HG02571 (cell line): ENCODE results near the gene IL33.

Experiments
- ATAC-seq: cut with Tn5 transposase; IDR thresholded peaks from one replicate; pipeline ENCODE4 v1.9.1; 2021; ENCODE audit warnings: mild to moderate bottlenecking, moderate library complexity; ENCODE audit not compliant: unreplicated experiment

IL33 gene

DNA sequence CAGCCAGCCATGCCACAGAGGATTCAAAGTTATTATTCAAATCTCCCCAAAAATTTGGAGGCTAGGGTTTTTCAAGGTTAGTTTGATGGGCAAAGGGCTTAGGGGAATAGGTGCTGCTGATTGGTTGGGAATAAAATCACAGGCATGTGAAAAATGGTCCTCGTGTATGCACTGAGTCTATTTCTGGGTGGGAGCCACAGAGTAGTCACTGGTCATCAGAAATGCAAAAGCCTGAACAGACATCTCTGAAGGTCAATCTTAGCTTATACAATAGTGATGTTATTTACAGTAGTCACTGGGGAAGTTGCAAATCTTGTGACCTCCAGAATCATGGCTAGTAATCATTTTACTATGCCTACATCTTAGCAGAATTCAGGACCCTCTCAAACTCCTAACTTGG lies 1.3 kb downstream of the IL33 start:
- no peak for ATAC-seq

DNA sequence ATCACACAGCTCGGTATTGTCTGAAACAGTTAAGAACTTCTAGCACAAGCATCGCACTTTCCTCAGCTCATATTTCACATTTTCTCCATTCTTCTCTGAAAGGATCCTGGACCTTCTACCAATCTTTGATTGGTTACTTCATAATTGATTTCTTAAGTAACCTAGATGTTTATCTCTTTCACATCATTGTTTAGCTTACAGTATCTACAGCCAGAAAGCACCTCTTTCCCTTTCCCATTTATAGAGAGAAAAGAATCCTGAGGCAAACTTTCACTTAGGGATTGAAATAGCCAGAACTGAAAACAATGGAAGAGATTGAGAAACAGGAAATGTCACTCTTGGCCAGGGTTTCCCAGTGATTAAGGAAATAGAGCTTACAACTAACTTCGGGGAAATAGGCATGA lies 2.5 kb downstream of the IL33 start:
- no peak for ATAC-seq

DNA sequence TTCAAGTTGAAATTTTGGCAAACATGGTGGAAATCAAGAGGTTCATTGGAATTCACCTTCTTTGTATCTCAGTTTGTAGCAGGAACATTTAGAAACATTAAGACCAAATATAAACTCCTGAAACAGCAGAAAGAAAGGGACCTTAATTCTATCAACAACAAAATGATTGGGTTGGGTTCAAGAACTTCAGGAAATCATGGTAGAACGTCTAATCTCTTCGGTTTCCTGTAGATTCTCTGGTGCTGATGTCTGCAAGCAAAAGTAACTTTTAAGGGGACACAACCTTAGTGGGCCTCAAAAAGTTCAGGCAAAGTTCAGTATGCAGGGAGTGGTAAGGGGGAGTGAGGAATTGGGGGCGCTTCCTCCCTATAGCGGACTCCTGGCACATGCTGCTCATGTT lies 3.4 kb downstream of the IL33 start:
- no peak for ATAC-seq

DNA sequence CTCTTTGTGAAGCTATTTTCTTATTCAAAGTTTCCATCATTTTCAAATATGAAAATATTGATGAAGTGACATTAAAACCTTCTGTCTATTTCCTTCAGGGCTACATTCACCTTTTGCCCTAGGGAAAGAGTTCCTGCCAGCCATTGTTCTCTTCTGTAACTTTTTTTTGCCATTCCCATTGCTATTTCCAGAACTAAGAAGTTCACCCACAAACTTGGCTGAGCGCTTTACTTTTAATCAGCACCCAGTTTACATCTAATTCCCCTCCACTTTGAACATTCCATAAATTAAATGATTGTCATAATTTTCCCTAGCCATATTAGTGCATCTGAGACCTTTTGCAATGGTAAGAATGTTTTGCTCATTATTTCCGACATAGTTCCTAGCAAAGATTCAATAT lies 4.4 kb downstream of the IL33 start:
- ATAC-seq: no peak

DNA sequence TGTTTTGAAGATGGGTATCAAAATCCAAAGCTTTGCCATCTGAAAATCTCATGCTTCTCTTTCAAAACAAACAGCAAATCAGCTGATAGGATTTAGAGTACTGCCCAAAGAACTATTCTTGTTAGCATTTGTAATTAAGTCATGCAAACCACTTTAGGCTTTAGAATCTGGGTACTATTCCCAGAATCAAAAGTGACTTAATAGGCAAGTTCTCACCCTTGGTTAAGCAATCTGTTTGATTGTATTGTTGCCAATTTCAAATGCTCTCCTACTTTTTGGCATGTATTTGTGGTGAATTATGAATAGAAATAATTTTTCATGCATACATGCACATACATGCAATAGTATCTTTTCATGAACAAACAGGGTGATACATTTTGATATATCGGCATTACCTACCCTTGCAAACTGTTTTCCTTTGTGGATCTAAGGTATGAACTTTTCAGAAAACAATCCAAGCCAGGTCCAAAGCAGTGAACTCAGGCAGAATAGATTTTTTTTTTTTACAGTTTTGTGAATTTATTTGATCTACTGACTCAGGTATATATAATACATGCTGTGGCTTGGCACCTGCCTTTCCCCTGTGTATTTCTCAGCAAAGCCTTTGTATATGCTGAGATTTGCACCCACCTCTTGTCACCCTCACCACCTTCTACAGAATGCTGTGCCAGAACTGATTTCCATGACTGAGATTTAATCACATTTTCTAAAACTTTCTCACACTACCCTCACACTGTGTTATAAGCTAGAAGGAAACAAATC lies 9.0 kb downstream of the IL33 start:
- ATAC-seq: no peak

DNA sequence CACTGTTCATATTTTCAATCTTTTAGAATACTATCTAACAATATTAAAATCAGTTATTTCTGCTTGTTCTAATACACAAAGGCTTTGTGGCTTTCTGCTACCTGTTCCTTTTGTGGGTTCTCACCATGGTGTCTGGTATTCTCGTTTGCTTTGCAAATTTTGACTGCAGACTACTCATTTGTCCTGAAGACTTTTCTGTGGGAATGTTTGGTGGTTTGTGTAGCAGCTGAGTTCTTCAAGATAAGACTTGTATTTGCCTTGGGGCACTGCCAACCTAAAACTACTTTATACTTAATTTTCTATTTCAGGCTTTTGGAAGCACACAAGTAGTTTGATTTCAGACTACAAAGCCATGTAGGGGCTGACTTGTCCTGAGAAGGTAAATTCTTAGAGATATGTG lies 11.1 kb downstream of the IL33 start:
- no peak for ATAC-seq

DNA sequence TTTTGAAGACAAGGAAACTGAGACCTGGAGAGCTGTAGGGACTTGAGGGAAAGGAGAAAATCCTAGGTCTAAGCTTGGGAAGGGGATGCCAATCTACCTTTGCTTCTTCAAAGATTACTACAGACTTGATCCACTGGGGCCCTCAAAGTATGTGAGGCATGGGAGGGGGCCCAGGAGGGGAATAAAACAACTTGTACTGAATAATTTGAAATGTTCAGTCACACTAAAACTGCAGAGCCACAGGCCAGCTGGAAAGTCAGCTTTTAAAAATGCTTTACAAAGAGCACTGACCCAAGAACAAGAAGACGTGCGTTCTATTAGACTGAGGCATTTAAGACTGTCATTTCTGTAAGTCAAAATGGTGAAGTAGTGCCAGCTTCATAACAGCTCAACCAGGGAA lies 13.6 kb downstream of the IL33 start:
- ATAC-seq: no peak

DNA sequence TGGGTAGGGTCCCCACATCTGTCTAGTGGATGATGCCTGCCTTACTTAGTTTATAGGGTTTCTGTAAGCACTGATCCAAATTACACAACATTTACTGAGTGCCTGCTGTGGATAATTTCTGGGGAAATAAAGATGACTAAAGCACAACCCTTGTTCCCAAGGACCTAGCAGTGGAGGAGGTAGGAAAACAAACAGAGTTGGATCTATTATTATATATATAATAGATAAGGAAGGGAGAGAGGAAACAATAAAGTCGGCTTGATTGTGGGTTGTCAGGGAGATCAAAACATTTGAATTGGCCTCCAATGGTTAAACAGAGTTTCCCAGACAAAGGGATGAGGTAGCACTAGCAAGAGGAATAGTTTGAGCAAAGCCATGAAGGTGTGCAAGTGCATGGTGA lies 14.0 kb downstream of the IL33 start:
- no peak for ATAC-seq

DNA sequence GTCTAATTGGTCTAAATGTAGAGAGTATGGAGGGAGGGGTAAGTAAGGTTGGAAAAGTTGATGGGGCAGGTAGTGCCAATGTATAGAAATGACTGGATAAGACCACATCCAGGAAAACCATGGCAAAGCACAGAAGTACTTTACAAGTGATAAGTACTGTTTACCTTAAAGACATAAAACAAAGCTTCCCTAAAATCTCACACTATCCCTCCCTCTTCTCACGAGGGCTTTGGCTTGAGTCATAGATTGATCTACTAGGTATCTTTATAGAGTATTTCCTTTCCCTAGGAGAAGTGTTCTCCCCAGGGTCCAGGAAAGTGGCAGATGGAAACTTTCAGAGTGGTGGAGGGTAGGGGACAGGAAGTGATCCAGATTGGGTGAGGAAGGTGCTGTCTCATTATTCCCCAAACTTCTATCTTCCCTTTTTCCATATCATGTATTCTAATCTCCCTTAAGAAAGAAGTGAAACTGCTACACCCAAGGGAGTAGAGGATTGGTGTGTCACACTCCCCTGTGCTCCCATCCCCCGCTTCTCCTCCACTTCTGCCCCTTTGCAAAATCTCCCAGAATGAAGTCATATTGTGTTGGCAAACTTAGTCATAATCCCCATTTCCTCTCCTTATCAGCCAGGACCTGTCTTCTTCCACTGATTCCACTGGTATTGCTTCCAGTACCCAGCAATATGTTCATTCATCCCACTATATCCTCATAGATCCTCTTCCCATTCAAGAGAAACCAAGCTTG lies 14.6 kb downstream of the IL33 start:
- ATAC-seq: no peak

DNA sequence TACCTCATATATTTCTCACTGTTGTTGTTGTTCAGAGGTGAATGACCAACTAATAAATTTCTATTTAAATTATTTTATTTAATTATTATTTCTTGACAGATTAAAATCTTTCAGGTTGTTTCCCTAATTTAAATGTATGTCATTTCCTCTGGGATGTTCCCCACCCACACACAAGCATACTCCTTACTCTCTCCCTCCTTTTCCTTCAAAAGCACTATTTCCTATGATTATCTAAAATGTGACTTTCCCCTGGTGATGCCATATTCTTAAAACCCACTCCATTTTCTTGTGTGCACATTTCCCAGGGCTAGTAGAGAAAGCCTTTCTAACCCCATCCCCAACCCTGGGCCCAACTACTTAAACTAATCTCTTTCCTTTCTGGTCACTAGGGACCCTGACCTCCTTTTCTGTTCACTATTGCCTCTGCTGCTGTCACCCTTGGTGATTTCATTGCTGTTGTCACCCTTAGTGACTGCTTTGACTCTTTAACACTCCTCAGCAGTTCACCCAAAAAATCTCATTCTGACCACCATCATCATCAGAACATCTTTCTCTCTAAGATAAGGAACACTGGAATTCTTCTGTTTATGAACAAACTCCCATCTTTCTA lies 16.8 kb downstream of the IL33 start:
- ATAC-seq: no peak

DNA sequence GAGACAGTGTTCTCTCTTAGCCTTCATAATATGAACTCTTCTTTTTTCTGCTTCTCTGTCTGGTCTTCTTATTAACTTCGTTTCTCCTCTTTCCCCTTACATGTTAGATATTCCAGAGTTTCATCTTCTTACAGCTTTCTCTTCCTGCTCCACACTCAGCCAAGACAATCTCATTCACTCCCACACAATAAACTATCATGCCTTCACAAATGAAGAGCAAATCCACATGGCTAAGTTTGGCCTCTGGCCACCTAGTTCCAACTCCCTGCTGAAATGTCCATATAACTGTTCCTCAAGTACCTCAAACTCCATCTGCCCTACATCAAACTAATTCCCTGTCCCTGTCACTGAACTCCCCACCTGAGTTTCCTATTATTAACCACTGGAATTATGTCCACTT lies 18.4 kb downstream of the IL33 start:
- no peak for ATAC-seq

DNA sequence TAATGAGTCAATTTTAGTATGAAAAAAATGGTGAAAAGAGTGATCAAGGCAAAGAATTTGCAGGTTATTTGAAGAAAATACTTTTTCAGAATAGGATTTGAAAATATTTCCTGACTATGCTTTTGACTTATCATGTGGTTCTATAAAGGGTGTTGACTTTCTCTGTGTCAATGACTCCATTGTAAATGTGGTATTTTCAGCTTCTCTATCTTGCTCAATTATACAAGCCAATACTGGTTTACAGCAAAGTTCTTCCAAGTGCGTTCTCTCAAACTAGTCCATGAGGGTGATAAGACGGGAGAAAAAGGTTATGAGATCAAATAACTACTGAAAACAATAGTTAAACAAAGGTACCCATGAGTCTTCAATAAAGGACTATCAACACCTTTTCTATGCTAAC lies 21.7 kb downstream of the IL33 start:
- ATAC-seq: no peak

DNA sequence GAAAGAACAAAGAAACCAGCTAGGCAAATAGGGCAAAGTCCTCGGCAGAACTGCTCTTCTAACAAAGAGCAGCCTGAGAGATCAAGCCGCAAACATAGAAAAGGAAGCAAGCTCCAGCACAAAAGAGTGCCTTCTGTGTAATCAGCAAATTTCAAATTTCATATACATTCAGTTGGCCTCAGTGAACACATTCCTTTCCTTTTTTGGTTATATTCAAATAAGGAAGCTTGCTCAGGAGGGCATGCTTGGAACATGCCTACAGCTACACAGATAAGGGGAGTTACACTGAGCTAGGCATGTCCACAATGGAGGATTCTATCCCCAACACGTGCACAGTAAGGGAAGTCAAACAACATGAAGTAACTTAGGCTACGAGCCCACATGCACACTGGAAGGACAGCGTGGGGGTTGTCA lies 23.4 kb downstream of the IL33 start:
- no peak for ATAC-seq

DNA sequence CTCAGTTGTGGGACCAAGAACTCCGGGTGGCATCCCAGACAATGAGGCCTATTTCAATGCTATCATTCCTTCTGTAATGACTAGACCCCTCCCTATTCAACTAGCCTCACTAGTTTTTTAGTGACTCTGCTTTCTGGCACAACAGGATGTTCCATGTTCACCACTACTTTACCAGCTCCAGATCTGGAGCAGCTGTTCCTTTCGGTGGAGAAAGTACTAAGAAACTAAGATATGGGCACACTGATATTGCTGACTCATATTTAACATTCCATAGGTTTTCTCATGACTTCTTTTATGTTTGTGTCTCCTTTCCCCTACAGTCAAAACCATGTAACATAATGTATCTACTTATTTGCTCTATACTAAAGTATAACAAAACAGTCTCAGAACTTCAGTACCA lies 24.1 kb downstream of the IL33 start:
- ATAC-seq: no peak

DNA sequence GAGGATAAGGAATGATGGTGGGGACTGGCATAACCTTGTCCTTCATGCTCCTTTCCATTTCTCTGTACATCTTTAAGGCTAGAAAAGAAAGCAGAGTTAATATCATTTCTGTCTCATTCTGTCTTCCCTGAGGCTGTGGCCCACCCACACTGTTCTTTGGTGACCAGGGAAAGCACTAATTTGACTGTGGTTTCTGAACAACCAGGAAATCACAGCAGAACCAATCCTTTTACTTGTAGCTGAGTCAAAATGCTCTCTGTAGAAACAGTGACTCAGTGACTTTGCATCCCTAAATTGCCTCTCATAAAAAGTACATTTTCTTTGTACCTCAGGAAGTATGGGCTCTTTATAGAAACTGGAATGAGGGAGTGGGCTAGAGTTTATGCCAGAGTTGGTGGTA lies 28.1 kb downstream of the IL33 start:
- ATAC-seq: peak; percentile 92

DNA sequence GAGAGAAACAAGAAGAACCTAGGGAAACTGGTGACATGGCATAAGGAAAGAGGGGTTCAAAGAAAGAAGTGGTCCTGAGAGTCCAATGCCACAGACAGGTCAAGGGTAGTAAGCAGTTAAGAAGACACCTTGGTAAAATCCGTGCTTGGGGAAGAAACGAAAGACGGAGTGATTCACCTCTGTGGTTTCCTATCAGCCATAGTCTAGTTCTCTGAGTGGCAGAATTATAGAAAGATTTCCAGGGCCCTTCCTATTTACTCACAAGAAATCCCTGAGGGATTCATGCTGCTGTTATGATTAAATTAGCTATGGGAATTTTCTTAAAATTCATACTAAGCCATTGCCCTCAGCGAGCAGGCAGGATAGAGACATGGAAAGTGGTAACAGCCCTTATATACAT lies 31.7 kb downstream of the IL33 start:
- ATAC-seq: no peak

DNA sequence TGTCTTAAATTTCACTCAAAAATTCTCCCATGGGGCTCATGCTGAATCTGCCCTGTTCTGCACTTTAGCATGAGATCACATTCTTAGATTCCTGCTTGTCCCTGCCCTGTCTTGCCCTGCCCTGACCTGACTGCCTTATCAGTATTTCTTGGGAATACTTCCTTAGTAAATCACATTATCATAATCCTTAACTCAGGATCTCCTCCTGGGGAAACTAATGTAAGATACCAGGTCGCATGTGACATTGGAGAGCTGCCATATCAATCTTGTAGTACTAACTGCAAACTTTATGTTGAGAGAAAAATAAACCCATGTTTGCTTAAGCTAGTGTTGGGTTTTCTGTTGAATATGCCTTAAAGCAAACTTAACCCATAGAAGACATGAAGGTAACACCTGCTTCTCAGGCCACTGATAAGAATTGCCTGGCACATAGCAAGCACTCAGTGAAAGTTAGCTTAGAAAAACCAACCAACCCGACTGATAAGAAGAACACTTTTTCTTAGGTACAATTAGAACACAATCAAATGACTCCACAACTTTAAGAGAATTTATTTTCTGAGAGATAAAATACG lies 53.3 kb downstream of the IL33 start:
- no peak for ATAC-seq

DNA sequence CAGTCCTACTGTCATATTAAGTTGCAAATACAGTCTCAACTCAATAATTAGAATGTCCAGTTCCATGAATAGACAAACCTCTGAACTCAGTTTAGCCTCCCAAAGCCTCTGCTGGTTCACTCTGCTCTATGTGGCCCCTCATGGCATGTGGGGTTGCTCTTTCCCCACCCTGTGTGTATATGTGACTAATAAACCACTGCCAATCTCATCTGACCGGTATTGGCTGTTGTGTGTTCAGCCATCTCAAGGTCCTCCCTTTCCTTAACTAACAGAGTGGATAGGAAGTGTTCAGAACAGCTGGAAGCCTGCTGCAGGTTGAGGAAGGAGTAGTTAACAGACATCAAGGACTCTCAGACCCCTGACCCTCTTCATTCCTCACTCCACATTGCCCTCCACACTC lies 55.3 kb downstream of the IL33 start:
- ATAC-seq: no peak

DNA sequence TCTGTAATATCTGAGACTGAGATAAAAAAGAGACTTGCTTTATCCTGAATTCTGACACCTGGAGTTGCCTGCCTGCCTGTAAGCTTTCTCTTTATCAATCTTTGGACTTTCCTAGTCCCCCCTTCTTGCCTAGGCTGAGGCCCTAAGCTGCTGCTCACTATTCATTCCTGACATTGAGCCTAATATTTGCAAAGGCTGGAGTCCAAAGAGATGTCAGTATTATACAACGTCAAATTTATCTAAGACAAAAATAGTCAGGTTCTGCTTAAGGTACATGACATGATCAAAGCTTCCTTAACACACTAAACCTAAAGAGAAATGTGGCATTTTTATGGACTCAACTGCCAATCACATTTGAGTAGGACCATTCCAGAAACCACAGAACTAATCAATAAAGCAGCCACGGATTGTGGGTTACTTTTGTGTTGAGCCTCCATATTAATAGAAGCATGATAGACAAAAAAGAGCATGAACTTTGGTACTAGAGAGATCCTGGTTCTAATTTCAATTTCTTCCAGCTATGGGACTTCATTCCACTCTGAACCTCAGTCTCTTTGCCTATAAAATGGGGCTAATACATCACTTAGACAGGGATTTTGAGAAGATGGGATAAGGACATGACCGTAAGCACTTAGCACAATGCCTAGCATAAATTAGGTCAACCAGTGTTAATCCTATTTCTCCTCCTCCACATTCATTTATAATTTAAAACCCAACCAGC lies 56.1 kb downstream of the IL33 start:
- no peak for ATAC-seq

DNA sequence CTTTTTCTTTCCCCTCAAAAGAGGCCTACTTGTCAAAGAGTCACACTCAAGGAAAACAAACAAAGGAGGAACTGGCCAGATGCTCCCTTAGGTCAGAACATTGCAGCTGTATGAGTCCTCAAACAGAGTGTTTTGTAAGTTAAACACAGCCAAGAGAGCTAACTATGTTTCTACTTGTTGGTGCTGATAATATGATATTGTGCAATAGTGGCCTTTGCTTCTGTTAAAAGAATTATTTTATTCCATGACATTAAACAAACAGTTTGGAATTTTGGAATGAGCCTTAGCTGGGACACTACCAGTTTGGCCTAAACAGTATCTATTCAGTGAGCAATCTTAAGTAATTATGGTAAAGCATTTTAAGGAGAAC lies 56.6 kb downstream of the IL33 start:
- ATAC-seq: no peak

DNA sequence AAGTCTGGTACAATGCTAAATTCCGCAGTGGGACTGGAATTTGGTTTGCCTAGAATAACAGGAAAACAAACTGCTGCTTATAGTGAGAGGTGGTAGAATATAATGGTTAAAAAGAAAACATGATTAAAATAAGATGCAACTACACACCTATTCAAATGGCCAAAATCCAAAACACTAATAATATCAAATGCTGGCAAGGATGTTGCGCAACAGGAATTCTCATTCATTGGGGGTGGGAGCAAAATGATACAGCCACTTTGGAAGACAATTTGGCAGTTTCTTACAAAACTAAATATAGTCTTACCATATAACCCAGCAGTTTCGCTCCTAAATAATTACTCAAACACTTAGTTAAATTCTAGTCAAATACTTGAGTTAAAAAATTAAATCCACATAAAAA lies 61.8 kb downstream of the IL33 start:
- no peak for ATAC-seq
